ENCODE data around the gene UBE2A.

DNA sequence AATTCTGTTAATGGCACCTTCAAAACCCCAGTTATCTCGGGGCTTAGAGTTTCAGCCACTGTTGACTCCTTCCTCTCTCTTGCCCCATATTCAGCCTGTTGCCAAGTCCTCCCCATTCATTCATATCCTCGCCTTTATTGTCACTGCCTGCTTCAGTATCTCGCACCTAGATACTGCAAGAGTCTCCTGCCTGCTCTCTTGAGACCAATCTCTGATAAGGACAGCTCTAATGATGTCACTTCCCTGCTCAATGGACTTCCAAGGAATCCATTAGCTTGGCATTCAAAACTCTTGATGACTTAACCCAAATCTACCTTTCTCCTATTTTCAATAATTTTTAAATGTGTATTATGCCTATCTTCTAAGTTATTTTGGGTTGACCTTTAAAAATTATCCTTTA lies 1.1 kb upstream of the UBE2A start:
- TF ChIP-seq, protein P1, sequence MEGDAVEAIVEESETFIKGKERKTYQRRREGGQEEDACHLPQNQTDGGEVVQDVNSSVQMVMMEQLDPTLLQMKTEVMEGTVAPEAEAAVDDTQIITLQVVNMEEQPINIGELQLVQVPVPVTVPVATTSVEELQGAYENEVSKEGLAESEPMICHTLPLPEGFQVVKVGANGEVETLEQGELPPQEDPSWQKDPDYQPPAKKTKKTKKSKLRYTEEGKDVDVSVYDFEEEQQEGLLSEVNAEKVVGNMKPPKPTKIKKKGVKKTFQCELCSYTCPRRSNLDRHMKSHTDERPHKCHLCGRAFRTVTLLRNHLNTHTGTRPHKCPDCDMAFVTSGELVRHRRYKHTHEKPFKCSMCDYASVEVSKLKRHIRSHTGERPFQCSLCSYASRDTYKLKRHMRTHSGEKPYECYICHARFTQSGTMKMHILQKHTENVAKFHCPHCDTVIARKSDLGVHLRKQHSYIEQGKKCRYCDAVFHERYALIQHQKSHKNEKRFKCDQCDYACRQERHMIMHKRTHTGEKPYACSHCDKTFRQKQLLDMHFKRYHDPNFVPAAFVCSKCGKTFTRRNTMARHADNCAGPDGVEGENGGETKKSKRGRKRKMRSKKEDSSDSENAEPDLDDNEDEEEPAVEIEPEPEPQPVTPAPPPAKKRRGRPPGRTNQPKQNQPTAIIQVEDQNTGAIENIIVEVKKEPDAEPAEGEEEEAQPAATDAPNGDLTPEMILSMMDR (IDR thresholded peaks at IDR 0.05; ENCODE audit: extremely low read depth in 1 of 2, insufficient read depth in 1 of 2, low read depth in 1 of 2, low read length in 2 of 2), result no peak
- no peak for TF ChIP-seq POLR2AphosphoS5 (IDR thresholded peaks at IDR 0.05; ENCODE audit: insufficient read depth, low read depth, low read length)
- TF ChIP-seq FOS (IDR thresholded peaks at IDR 0.05; ENCODE audit: borderline replicate concordance, insufficient read depth, low read length), result no peak
- TF ChIP-seq EZH2 (IDR thresholded peaks at IDR 0.05; ENCODE audit: borderline replicate concordance, low read depth, low read length, severe bottlenecking), result no peak
